MG63 (cell line): ENCODE data around the gene PPIA. TPM values are rescaled to one million over a fixed set of nuclear protein-coding genes. Genes with fewer than 3 reads are reported as not detected.

ENCODE experiments used
- DNase-seq: peaks from one replicate; pipeline ENCODE4 v3.0.0-alpha.2; 2020
- H3K27me3 ChIP-seq: fragments of 250-450 bp; sonication (Bioruptor Pico); 2 replicates; pipeline ENCODE4 v1.5.1; 2020; ENCODE audit warnings: mild to moderate bottlenecking, moderate library complexity
- H3K36me3 ChIP-seq: fragments of 250-450 bp; sonication (Bioruptor Pico); 2 replicates; pipeline ENCODE4 v1.5.1; 2020; ENCODE audit warnings: mild to moderate bottlenecking, moderate library complexity
- H3K4me3 ChIP-seq: fragments of 250-450 bp; sonication (Bioruptor Pico); 2 replicates; pipeline ENCODE4 v1.5.1; 2020; ENCODE audit warnings: mild to moderate bottlenecking, moderate library complexity
- H3K9me3 ChIP-seq: fragments of 250-450 bp; sonication (Bioruptor Pico); 2 replicates; pipeline ENCODE4 v1.5.1; 2020; ENCODE audit warnings: mild to moderate bottlenecking, moderate library complexity
- total RNA-seq: library from RNA; depleted of rRNA; stranded (reverse); fragments of >200 nt; shearing (Covaris generic); gene quantifications from 2 replicates; pipeline ENCODE4 v1.2.3, GENCODE V29; 2014; ENCODE audit warnings: low replicate concordance; rRNA removed

The PPIA gene
- 6,024 and 6,806 TPM in 2 replicates for total RNA-seq

GRCh38 chr7:44796504-44797328, at the start of gene PPIA:
PPIA (plus strand) TSS chr7:44796681; CDS start chr7:44796725, 44 bp downstream.
- DNase-seq = peak; percentile 99
- Histone ChIP-seq H3K4me3 (peak within 1 kb of the TSS; percentile 98), H3K9me3 (no peaks in the 10 kb centered on the region), H3K36me3 (peaks cover 51% of the 10 kb centered on the region), H3K27me3 (no peaks in the 10 kb centered on the region)

DNA sequence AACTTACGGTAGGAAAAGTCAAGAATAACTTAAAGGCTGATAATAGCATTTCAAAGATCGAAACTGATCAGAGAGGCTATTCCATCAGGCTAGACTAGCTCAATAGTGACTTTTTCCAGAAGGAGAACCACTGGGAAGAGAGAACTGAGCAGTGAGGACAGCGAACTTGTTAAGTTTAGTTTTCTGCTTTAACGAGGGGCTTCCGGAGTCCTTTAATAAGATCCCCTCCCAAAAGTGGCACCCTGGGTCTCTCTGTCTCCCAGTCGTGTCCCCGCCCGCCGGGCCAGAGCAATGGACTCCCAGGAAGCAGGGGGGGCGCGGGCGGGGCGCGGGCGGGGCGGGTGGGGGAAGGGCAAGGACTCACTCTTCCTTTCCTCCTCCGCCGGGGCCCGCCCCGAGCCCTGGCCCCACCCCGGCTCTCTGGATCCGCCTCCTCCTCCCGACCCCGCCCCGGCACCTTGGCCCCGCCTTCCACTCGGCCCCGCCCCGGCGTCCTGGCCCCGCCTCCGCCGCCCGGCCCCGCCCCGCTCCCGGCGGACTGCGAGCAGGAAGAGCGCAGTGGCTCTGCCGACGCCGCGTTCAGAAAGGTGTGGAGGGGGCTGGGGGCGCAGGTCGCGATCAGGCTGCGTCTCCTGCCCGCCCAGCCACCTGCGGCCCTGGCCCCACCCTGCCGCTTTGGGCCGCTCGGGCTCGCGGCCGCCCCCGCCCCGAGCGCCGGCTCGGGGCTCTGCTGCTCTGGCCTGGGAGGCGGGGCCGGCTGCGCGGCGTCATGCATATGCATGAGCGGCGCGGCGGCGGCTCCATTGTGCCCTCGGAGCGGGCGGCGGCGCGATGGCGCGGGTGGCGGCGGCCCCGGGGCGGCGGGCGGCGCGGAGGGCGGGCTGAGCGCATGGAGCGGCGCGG, 48.2 kb upstream of the PPIA start, which contains the start of gene ZMIZ2:
TSS of gene ZMIZ2 (plus strand) at position 803 of the 903 bp plus-strand sequence. CDS start 7,403 bp downstream, outside the sequence.
- Histone ChIP-seq H3K4me3 (peak within 1 kb of the TSS; percentile 61), H3K36me3 (peaks cover 15% of the 10 kb centered on the region), H3K9me3 (no peaks in the 10 kb centered on the region), H3K27me3 (no peaks in the 10 kb centered on the region)
- DNase-seq = peak; percentile 90

GRCh38 chr7:44748948-44749731, 47.3 kb upstream of the PPIA start:
- H3K4me3 ChIP-seq = peak overlapping the region; percentile 61

GRCh38 chr7:44749992-44750391, 46.5 kb upstream of the PPIA start:
- H3K27me3 ChIP-seq = no peaks in the 10 kb centered on the region
- H3K9me3 ChIP-seq = no peaks in the 10 kb centered on the region
- H3K4me3 ChIP-seq = no peak overlapping the region
- peaks cover 15% of the 10 kb centered on the region for H3K36me3 ChIP-seq
- DNase-seq = no peak

More at GRCh38 chr7:44748948-44749731, 47.3 kb upstream of the PPIA start:
- no peak for DNase-seq
- H3K27me3 ChIP-seq = no peaks in the 10 kb centered on the region
- H3K36me3 ChIP-seq = peaks cover 15% of the 10 kb centered on the region
- no peaks in the 10 kb centered on the region for H3K9me3 ChIP-seq

DNA sequence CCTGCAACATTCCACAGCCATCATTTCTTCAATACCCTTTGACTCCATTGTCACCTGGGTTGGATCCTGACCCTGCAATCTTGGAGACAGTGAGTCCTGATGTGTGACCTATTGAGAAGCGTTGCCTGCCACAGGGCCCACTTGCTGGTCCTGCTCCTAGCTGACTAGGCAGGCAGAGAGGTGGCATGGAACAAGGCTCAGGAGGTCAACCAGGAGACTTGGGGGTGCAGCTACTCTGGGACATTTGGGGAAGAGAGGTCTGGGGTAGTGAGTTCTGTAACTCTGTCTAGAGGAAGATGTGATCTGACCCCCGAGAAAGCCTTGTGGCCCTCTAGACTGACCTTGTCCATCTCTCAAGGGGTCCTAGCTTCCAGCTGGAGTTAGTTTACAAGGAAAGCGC, 46.1 kb upstream of the PPIA start:
- Histone ChIP-seq H3K9me3 (no peaks in the 10 kb centered on the region), H3K27me3 (no peaks in the 10 kb centered on the region), H3K36me3 (peaks cover 15% of the 10 kb centered on the region), H3K4me3 (no peak overlapping the region)
- no peak for DNase-seq

DNA sequence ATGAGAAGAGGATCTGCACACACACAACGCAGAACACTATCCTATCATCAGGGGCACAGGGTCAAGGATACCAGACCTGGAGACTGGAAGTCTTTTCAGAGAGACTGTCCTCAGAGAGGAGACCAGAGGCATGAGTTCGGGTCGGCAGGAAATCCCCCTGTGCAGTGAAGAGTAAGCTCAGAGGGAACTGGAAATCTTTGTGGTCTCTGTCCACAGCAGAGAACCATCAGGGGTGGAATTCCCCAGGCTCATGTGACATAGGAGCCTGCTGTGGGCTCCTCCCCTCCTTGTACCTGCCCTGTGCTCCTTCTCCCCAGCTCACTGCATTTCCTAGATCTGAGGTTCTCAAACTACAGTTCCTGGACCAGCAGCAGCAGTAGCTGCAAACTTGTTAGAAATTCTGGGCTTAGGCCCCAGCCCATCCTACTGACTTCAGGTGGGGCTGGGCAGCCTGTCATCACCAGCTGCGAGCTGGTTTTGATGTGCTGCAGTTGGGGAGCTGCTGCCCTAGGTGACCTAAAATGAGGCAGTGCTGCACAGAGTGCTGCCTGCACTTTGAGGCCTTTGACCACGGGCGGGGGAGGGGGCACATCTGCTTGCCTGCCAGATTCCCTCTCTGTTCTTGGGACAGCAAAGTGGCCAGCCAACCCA, 45.4 kb upstream of the PPIA start:
- DNase-seq = no peak
- Histone ChIP-seq H3K27me3 (no peaks in the 10 kb centered on the region), H3K36me3 (peaks cover 15% of the 10 kb centered on the region), H3K4me3 (no peak overlapping the region), H3K9me3 (no peaks in the 10 kb centered on the region)

DNA sequence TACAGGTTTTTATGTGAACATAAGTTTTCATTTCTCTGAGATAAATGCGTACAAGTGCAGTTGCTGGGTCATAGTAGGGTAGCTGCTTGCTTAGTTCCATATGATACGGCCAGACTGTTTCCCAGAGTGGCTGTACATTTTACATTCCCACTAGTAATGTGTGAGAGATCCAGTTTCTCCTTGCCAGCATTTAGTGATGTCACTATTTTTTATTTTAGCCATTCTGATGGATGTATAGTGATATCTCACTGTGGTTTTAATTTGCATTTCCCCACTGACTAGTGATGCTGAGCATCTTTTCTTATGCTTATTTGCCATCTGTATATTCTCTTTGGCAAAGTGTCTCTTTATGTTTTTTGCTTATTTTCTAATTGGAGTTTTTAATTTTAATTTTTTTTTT, 43.7 kb upstream of the PPIA start:
- peaks cover 19% of the 10 kb centered on the region for H3K36me3 ChIP-seq
- DNase-seq = no peak
- H3K9me3 ChIP-seq = no peaks in the 10 kb centered on the region
- no peak overlapping the region for H3K4me3 ChIP-seq
- H3K27me3 ChIP-seq = no peaks in the 10 kb centered on the region

- Histone ChIP-seq H3K36me3 (peaks cover 18% of the 10 kb centered on the region), H3K27me3 (no peaks in the 10 kb centered on the region), H3K9me3 (no peaks in the 10 kb centered on the region), H3K4me3 (no peak overlapping the region)
- DNase-seq = no peak
These were observed 41.4 kb upstream of the PPIA start for GRCh38 chr7:44754802-44755697.

GRCh38 chr7:44755698-44756627, 40.5 kb upstream of the PPIA start:
- no peak for DNase-seq

DNA sequence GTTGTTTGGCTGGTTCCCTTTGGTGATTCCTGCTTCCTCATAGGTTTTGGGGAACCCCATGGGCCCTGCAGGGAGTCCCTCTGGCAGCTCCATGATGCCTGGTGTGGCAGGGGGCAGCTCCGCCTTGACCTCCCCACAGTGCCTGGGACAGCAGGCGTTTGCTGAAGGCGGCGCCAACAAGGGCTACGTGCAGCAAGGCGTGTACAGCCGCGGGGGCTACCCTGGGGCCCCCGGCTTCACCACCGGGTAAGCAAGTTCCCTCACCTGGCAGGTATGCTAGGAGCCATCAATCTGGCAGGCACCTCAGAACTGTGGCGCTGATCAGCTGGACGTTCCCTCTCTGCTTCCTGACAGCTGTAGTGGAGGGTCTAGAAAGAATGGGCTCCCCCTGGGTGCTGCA, 39.6 kb upstream of the PPIA start:
- H3K9me3 ChIP-seq = no peaks in the 10 kb centered on the region
- peaks cover 4% of the 10 kb centered on the region; the same call in 1 of the 2 replicates for H3K36me3 ChIP-seq
- no peak for DNase-seq
- H3K27me3 ChIP-seq = no peaks in the 10 kb centered on the region
- H3K4me3 ChIP-seq = no peak overlapping the region

More at GRCh38 chr7:44755698-44756627, 40.5 kb upstream of the PPIA start:
- Histone ChIP-seq H3K9me3 (no peaks in the 10 kb centered on the region), H3K4me3 (no peak overlapping the region), H3K27me3 (no peaks in the 10 kb centered on the region), H3K36me3 (peaks cover 9% of the 10 kb centered on the region; the same call in 1 of the 2 replicates)

DNA sequence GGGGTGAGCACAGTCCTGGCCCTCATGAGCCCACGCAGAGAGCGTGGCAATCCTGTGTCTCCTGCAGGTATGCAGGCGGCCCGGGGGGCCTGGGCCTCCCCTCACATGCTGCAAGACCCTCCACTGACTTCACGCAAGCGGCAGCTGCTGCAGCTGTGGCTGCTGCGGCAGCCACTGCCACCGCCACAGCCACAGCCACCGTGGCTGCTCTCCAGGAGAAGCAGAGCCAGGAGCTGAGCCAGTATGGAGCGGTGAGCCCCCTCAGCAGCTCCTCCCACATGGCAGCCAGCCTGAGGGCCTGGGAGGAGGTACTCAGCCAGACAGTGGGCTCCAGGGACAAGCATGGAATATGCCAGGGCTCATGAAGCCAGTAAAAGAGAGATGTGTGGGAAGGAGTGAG, 39.2 kb upstream of the PPIA start:
- no peak for DNase-seq
- H3K27me3 ChIP-seq = no peaks in the 10 kb centered on the region
- H3K9me3 ChIP-seq = no peaks in the 10 kb centered on the region
- no peak overlapping the region for H3K4me3 ChIP-seq
- peaks cover 5% of the 10 kb centered on the region; the same call in 1 of the 2 replicates for H3K36me3 ChIP-seq

DNA sequence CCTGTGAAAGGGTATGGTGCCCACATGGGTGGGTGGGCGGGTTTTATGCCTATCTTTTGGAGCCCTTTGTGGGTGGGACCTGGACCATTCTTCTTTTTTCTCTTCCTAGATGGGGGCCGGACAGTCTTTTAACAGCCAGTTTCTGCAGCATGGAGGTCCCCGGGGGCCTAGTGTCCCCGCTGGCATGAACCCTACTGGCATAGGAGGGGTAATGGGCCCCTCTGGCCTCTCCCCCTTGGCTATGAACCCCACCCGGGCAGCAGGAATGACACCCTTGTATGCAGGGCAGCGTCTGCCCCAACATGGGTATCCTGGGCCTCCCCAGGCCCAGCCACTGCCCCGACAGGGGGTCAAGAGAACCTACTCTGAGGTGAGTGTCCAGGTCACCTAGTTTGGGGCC, 38.7 kb upstream of the PPIA start:
- DNase-seq = no peak
- Histone ChIP-seq H3K36me3 (peaks cover 6% of the 10 kb centered on the region; the same call in 1 of the 2 replicates), H3K27me3 (no peaks in the 10 kb centered on the region)

DNA sequence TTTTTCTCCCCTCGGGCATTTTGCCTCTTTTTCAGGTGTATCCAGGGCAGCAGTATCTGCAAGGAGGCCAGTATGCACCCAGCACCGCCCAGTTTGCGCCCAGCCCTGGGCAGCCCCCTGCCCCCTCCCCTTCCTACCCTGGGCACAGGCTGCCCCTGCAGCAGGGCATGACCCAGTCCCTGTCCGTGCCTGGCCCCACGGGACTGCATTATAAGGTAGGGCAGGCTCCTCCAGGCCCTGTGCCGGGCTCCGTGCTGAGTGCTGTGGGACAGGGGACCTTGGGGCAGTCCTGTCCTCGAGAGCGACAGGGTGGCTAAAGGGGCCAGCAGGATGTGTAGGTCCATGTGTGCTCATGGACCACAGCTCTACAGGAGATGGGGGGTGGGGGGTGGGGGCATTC, 37.2 kb upstream of the PPIA start:
- no peak for DNase-seq
- no peaks in the 10 kb centered on the region for H3K9me3 ChIP-seq
- H3K4me3 ChIP-seq = no peak overlapping the region
- peaks cover 17% of the 10 kb centered on the region for H3K36me3 ChIP-seq
- H3K27me3 ChIP-seq = no peaks in the 10 kb centered on the region

More for the DNA sequence above, 38.7 kb upstream of the PPIA start:
- no peaks in the 10 kb centered on the region for H3K9me3 ChIP-seq
- H3K4me3 ChIP-seq = no peak overlapping the region

DNA sequence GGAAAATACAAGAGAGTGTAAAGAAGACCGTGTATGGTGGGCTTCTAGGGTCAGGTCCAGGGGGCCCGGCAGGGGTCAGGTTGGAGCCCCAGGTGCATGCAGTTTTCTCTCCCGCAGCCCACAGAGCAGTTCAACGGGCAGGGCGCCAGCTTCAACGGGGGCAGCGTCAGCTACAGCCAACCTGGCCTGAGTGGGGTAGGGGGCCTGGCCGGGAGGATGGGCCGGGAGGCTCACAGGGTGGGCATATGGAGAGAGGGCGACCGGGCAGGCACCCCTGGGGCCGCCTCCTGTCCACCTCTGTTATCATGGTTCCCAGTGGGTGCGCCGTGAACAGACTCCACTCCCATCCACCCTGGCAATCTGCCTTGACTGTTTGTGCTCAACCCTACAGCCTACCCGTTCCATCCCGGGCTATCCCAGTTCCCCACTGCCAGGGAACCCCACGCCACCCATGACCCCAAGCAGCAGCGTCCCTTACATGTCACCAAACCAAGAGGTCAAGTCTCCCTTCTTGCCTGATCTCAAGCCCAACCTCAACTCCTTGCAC, 36.4 kb upstream of the PPIA start:
- Histone ChIP-seq H3K9me3 (no peaks in the 10 kb centered on the region), H3K36me3 (peaks cover 23% of the 10 kb centered on the region)
- DNase-seq = no peak

More for the DNA sequence above, 36.4 kb upstream of the PPIA start:
- no peak overlapping the region for H3K4me3 ChIP-seq
- no peaks in the 10 kb centered on the region for H3K27me3 ChIP-seq
